Measurements from ENCODE around the gene ZNF784.
A peak's percentile ranks its signal among the peaks of the same experiment; 100 is the strongest.

ZNF784 gene

GRCh38 chr19:55656988-55657747 is 32.8 kb upstream of the ZNF784 start:
- DNase-seq (ENCODE audit: low read depth in 2 of 2), result no peak

- no peak for DNase-seq (ENCODE audit: low read depth in 2 of 2)
Measured at GRCh38 chr19:55656552-55656951, 32.2 kb upstream of the ZNF784 start.

- no peak for DNase-seq (ENCODE audit: low read depth in 2 of 2)
Measured at GRCh38 chr19:55655648-55656040, 31.3 kb upstream of the ZNF784 start.

- peak; percentile 93 for DNase-seq (ENCODE audit: low read depth in 2 of 2)
Measured at GRCh38 chr19:55654868-55655647, 30.7 kb upstream of the ZNF784 start, which contains the start of gene U2AF2. Gene U2AF2, plus strand, starts transcription at chr19:55655035. Its CDS starts 70 bp downstream, at chr19:55655105.

- peak; percentile 92 to 98 for DNase-seq (ENCODE audit: low read depth in 2 of 2)
Measured at GRCh38 chr19:55654323-55654867, 30.0 kb upstream of the ZNF784 start.

GRCh38 chr19:55653651-55654322 is 29.4 kb upstream of the ZNF784 start:
- peak; percentile 93 to 95 for DNase-seq (ENCODE audit: low read depth in 2 of 2)

- DNase-seq (ENCODE audit: low read depth in 2 of 2), result no peak
Measured at GRCh38 chr19:55652311-55653128, 28.2 kb upstream of the ZNF784 start.

- no peak for DNase-seq (ENCODE audit: low read depth in 2 of 2)
Measured at GRCh38 chr19:55651236-55651635, 26.9 kb upstream of the ZNF784 start.

GRCh38 chr19:55650602-55651230 is 26.4 kb upstream of the ZNF784 start:
- DNase-seq (ENCODE audit: low read depth in 2 of 2), result no peak

- no peak for DNase-seq (ENCODE audit: low read depth in 2 of 2)
Measured at GRCh38 chr19:55650126-55650557, 25.8 kb upstream of the ZNF784 start.

- DNase-seq (ENCODE audit: low read depth in 2 of 2), result no peak
Measured at GRCh38 chr19:55649268-55650125, 25.1 kb upstream of the ZNF784 start.

GRCh38 chr19:55648585-55649267 is 24.4 kb upstream of the ZNF784 start:
- no peak for DNase-seq (ENCODE audit: low read depth in 2 of 2)

GRCh38 chr19:55647732-55648584 is 23.6 kb upstream of the ZNF784 start, which contains the start of gene CCDC106:
Gene CCDC106, plus strand, starts transcription at chr19:55648212. Its CDS starts 835 bp downstream, at chr19:55649047.
- no peak for DNase-seq (ENCODE audit: low read depth in 2 of 2)

GRCh38 chr19:55646889-55647731 is 22.7 kb upstream of the ZNF784 start:
- DNase-seq (ENCODE audit: low read depth in 2 of 2), result no peak

GRCh38 chr19:55645512-55645881 is 21.1 kb upstream of the ZNF784 start:
- no peak for DNase-seq (ENCODE audit: low read depth in 2 of 2)

- no peak for DNase-seq (ENCODE audit: low read depth in 2 of 2)
Measured at GRCh38 chr19:55644842-55645511, 20.6 kb upstream of the ZNF784 start.
